ENCODE measurements around the gene COL9A1.

Gene COL9A1

GRCh38 chr6:70257768-70258273 is 45.1 kb downstream of the COL9A1 start:
- H3K4ac ChIP-seq (ENCODE audit: low read depth, low read length): no peak overlapping the region
- H3K4me3 ChIP-seq (ENCODE audit: low read length): no peak overlapping the region
- no peaks in the 10 kb centered on the region for H3K79me1 ChIP-seq (ENCODE audit: low read length)
- no peak overlapping the region for H2BK120ac ChIP-seq (ENCODE audit: low read depth, low read length)
- no peak overlapping the region for H3K9ac ChIP-seq (ENCODE audit: low read length)
- no peak overlapping the region for H3K18ac ChIP-seq (ENCODE audit: low read length)
- no peak overlapping the region for H2BK15ac ChIP-seq (replicated peaks; ENCODE audit: low read depth)
- no peak overlapping the region for H3K23ac ChIP-seq (ENCODE audit: low read length)
- no peaks in the 10 kb centered on the region for H3K4me1 ChIP-seq (ENCODE audit: control insufficient read depth, low read depth, low read length)
- H2BK5ac ChIP-seq (ENCODE audit: low read length): no peak overlapping the region
- no peak overlapping the region for H2AK5ac ChIP-seq (ENCODE audit: low read length)
- WGBS (ENCODE audit: extremely low coverage, insufficient coverage, low lambda C conversion rate): no CpG with 5 or more reads among the region's 2 CpGs
- no peaks in the 10 kb centered on the region for H3K79me2 ChIP-seq (ENCODE audit: control insufficient read depth, insufficient read depth, low read length)
- DNase-seq: no peak
- no peak overlapping the region for H3K4me2 ChIP-seq (ENCODE audit: low read length)
- H3K27ac ChIP-seq (ENCODE audit: low read depth, low read length): no peak overlapping the region
- H4K8ac ChIP-seq (ENCODE audit: low read depth, low read length): no peak overlapping the region
- H3K56ac ChIP-seq (ENCODE audit: low read length): no peak overlapping the region
- H3K36me3 ChIP-seq (ENCODE audit: control insufficient read depth, insufficient read depth, low read length): no peaks in the 10 kb centered on the region
- no peak overlapping the region for H4K5ac ChIP-seq (ENCODE audit: low read length)
- no peaks in the 10 kb centered on the region for H3K27me3 ChIP-seq (ENCODE audit: insufficient read depth, low read length, poor library complexity)

- no peak overlapping the region for H2AK5ac ChIP-seq (ENCODE audit: low read length)
- DNase-seq: no peak
- WGBS (ENCODE audit: extremely low coverage, insufficient coverage, low lambda C conversion rate): no CpG with 5 or more reads among the region's 2 CpGs
- no peaks in the 10 kb centered on the region for H3K4me1 ChIP-seq (ENCODE audit: control insufficient read depth, low read depth, low read length)
- H3K56ac ChIP-seq (ENCODE audit: low read length): no peak overlapping the region
- no peak overlapping the region for H3K23ac ChIP-seq (ENCODE audit: low read length)
- H2BK120ac ChIP-seq (ENCODE audit: low read depth, low read length): no peak overlapping the region
- H3K18ac ChIP-seq (ENCODE audit: low read length): no peak overlapping the region
- no peaks in the 10 kb centered on the region for H3K27me3 ChIP-seq (ENCODE audit: insufficient read depth, low read length, poor library complexity)
- H3K4ac ChIP-seq (ENCODE audit: low read depth, low read length): no peak overlapping the region
- H3K27ac ChIP-seq (ENCODE audit: low read depth, low read length): no peak overlapping the region
- H2BK15ac ChIP-seq (replicated peaks; ENCODE audit: low read depth): no peak overlapping the region
- H3K4me3 ChIP-seq (ENCODE audit: low read length): no peak overlapping the region
- no peaks in the 10 kb centered on the region for H3K79me2 ChIP-seq (ENCODE audit: control insufficient read depth, insufficient read depth, low read length)
- H4K8ac ChIP-seq (ENCODE audit: low read depth, low read length): no peak overlapping the region
- no peak overlapping the region for H3K9ac ChIP-seq (ENCODE audit: low read length)
- H3K4me2 ChIP-seq (ENCODE audit: low read length): no peak overlapping the region
- no peaks in the 10 kb centered on the region for H3K36me3 ChIP-seq (ENCODE audit: control insufficient read depth, insufficient read depth, low read length)
- H4K5ac ChIP-seq (ENCODE audit: low read length): no peak overlapping the region
- no peaks in the 10 kb centered on the region for H3K79me1 ChIP-seq (ENCODE audit: low read length)
- no peak overlapping the region for H2BK5ac ChIP-seq (ENCODE audit: low read length)
These were observed 48.1 kb downstream of the COL9A1 start for GRCh38 chr6:70254784-70255183.

GRCh38 chr6:70253923-70254322 is 49.0 kb downstream of the COL9A1 start:
- Histone ChIP-seq H3K23ac (ENCODE audit: low read length) (no peak overlapping the region), H2AK5ac (ENCODE audit: low read length) (no peak overlapping the region), H3K9ac (ENCODE audit: low read length) (no peak overlapping the region), H3K36me3 (ENCODE audit: control insufficient read depth, insufficient read depth, low read length) (no peaks in the 10 kb centered on the region), H4K8ac (ENCODE audit: low read depth, low read length) (no peak overlapping the region), H3K56ac (ENCODE audit: low read length) (no peak overlapping the region), H3K18ac (ENCODE audit: low read length) (no peak overlapping the region), H2BK5ac (ENCODE audit: low read length) (no peak overlapping the region), H3K27me3 (ENCODE audit: insufficient read depth, low read length, poor library complexity) (no peaks in the 10 kb centered on the region), H3K4me3 (ENCODE audit: low read length) (no peak overlapping the region), H3K4ac (ENCODE audit: low read depth, low read length) (no peak overlapping the region), H2BK15ac (replicated peaks; ENCODE audit: low read depth) (no peak overlapping the region), H2BK120ac (ENCODE audit: low read depth, low read length) (no peak overlapping the region), H3K79me2 (ENCODE audit: control insufficient read depth, insufficient read depth, low read length) (no peaks in the 10 kb centered on the region), H3K79me1 (ENCODE audit: low read length) (no peaks in the 10 kb centered on the region), H3K4me1 (ENCODE audit: control insufficient read depth, low read depth, low read length) (no peaks in the 10 kb centered on the region), H3K4me2 (ENCODE audit: low read length) (no peak overlapping the region), H4K5ac (ENCODE audit: low read length) (no peak overlapping the region), H3K27ac (ENCODE audit: low read depth, low read length) (no peak overlapping the region)
- DNase-seq: no peak
- no CpG with 5 or more reads among the region's 3 CpGs for WGBS (ENCODE audit: extremely low coverage, insufficient coverage, low lambda C conversion rate)

- Histone ChIP-seq H2BK15ac (replicated peaks; ENCODE audit: low read depth) (no peak overlapping the region), H3K27me3 (ENCODE audit: insufficient read depth, low read length, poor library complexity) (no peaks in the 10 kb centered on the region), H3K4ac (ENCODE audit: low read depth, low read length) (no peak overlapping the region), H3K79me1 (ENCODE audit: low read length) (no peaks in the 10 kb centered on the region), H3K18ac (ENCODE audit: low read length) (no peak overlapping the region), H3K4me3 (ENCODE audit: low read length) (no peak overlapping the region), H3K79me2 (ENCODE audit: control insufficient read depth, insufficient read depth, low read length) (no peaks in the 10 kb centered on the region), H4K8ac (ENCODE audit: low read depth, low read length) (no peak overlapping the region), H3K4me1 (ENCODE audit: control insufficient read depth, low read depth, low read length) (no peaks in the 10 kb centered on the region), H3K36me3 (ENCODE audit: control insufficient read depth, insufficient read depth, low read length) (no peaks in the 10 kb centered on the region), H3K4me2 (ENCODE audit: low read length) (no peak overlapping the region), H2BK5ac (ENCODE audit: low read length) (no peak overlapping the region), H3K27ac (ENCODE audit: low read depth, low read length) (no peak overlapping the region), H3K56ac (ENCODE audit: low read length) (no peak overlapping the region), H3K23ac (ENCODE audit: low read length) (no peak overlapping the region), H2AK5ac (ENCODE audit: low read length) (no peak overlapping the region), H2BK120ac (ENCODE audit: low read depth, low read length) (no peak overlapping the region), H4K5ac (ENCODE audit: low read length) (no peak overlapping the region), H3K9ac (ENCODE audit: low read length) (no peak overlapping the region)
- WGBS (ENCODE audit: extremely low coverage, insufficient coverage, low lambda C conversion rate): no CpG with 5 or more reads among the region's 2 CpGs
- no peak for DNase-seq
These were observed 50.3 kb downstream of the COL9A1 start for GRCh38 chr6:70252604-70253003.

GRCh38 chr6:70246118-70246517 is 56.8 kb downstream of the COL9A1 start:
- H3K18ac ChIP-seq (ENCODE audit: low read length): no peak overlapping the region
- no peak overlapping the region for H3K4me2 ChIP-seq (ENCODE audit: low read length)
- H2AK5ac ChIP-seq (ENCODE audit: low read length): no peak overlapping the region
- no peaks in the 10 kb centered on the region for H3K36me3 ChIP-seq (ENCODE audit: control insufficient read depth, insufficient read depth, low read length)
- peak; percentile 55 for DNase-seq
- H2BK120ac ChIP-seq (ENCODE audit: low read depth, low read length): no peak overlapping the region
- no peaks in the 10 kb centered on the region for H3K27me3 ChIP-seq (ENCODE audit: insufficient read depth, low read length, poor library complexity)
- no peak overlapping the region for H3K56ac ChIP-seq (ENCODE audit: low read length)
- H3K79me2 ChIP-seq (ENCODE audit: control insufficient read depth, insufficient read depth, low read length): no peaks in the 10 kb centered on the region
- H3K9ac ChIP-seq (ENCODE audit: low read length): no peak overlapping the region
- no peak overlapping the region for H2BK15ac ChIP-seq (replicated peaks; ENCODE audit: low read depth)
- no peak overlapping the region for H2BK5ac ChIP-seq (ENCODE audit: low read length)
- H4K5ac ChIP-seq (ENCODE audit: low read length): no peak overlapping the region
- no peak overlapping the region for H3K23ac ChIP-seq (ENCODE audit: low read length)
- H3K27ac ChIP-seq (ENCODE audit: low read depth, low read length): no peak overlapping the region
- no peaks in the 10 kb centered on the region for H3K79me1 ChIP-seq (ENCODE audit: low read length)
- H3K4me3 ChIP-seq (ENCODE audit: low read length): no peak overlapping the region
- H3K4me1 ChIP-seq (ENCODE audit: control insufficient read depth, low read depth, low read length): no peaks in the 10 kb centered on the region
- WGBS (ENCODE audit: extremely low coverage, insufficient coverage, low lambda C conversion rate): no CpG with 5 or more reads among the region's 7 CpGs
- H3K4ac ChIP-seq (ENCODE audit: low read depth, low read length): no peak overlapping the region
- no peak overlapping the region for H4K8ac ChIP-seq (ENCODE audit: low read depth, low read length)

- H2BK15ac ChIP-seq (replicated peaks; ENCODE audit: low read depth): no peak overlapping the region
- no peak overlapping the region for H3K27ac ChIP-seq (ENCODE audit: low read depth, low read length)
- no peak overlapping the region for H2AK5ac ChIP-seq (ENCODE audit: low read length)
- no peaks in the 10 kb centered on the region for H3K79me1 ChIP-seq (ENCODE audit: low read length)
- WGBS (ENCODE audit: extremely low coverage, insufficient coverage, low lambda C conversion rate): no CpG with 5 or more reads among the region's 7 CpGs
- H3K23ac ChIP-seq (ENCODE audit: low read length): peak overlapping the region; percentile 76
- no peaks in the 10 kb centered on the region for H3K36me3 ChIP-seq (ENCODE audit: control insufficient read depth, insufficient read depth, low read length)
- H3K27me3 ChIP-seq (ENCODE audit: insufficient read depth, low read length, poor library complexity): no peaks in the 10 kb centered on the region
- no peak overlapping the region for H4K5ac ChIP-seq (ENCODE audit: low read length)
- H3K18ac ChIP-seq (ENCODE audit: low read length): no peak overlapping the region
- no peak overlapping the region for H3K9ac ChIP-seq (ENCODE audit: low read length)
- no peak overlapping the region for H3K56ac ChIP-seq (ENCODE audit: low read length)
- H2BK120ac ChIP-seq (ENCODE audit: low read depth, low read length): no peak overlapping the region
- H3K4me1 ChIP-seq (ENCODE audit: control insufficient read depth, low read depth, low read length): no peaks in the 10 kb centered on the region
- H4K8ac ChIP-seq (ENCODE audit: low read depth, low read length): no peak overlapping the region
- no peak overlapping the region for H3K4me2 ChIP-seq (ENCODE audit: low read length)
- DNase-seq: peak; percentile 3
- H2BK5ac ChIP-seq (ENCODE audit: low read length): no peak overlapping the region
- no peak overlapping the region for H3K4ac ChIP-seq (ENCODE audit: low read depth, low read length)
- H3K79me2 ChIP-seq (ENCODE audit: control insufficient read depth, insufficient read depth, low read length): no peaks in the 10 kb centered on the region
- no peak overlapping the region for H3K4me3 ChIP-seq (ENCODE audit: low read length)
These were observed 60.9 kb downstream of the COL9A1 start for GRCh38 chr6:70241991-70242420.

All from mesendoderm (in vitro differentiated cells).